Stomach (tissue), 9 donors: ENCODE results near the gene UNC79. TPM values are rescaled to one million over a fixed set of nuclear protein-coding genes. Genes with fewer than 3 reads are reported as not detected.
"Not testable (repeated sequence)": the region's sequence is repeated elsewhere in the genome, so short reads cannot be mapped to it uniquely, and the experiment has no call there.

Experiments
- DNase-seq, 2 donors: peaks; one replicate each; pipeline versions ENCODE4 v3.0.0 to v3.0.0-alpha.2; 2013 to 2019
- H3K27ac ChIP-seq, 5 donors: fragments of 200-600 bp in 4 of 5; sonication (generic) in 4 of 5; one replicate each; pipeline ENCODE4 v1.5.1; 2013 to 2019; ENCODE audit warnings: mild to moderate bottlenecking in 1 of 5, moderate library complexity in 1 of 5
- H3K27me3 ChIP-seq, 3 donors: fragments of 200-600 bp; sonication (generic); one replicate each; pipeline ENCODE4 v1.5.1; 2017 to 2019; ENCODE audit warnings: mixed run types in 1 of 3
- H3K36me3 ChIP-seq, 4 donors: fragments of 200-600 bp; sonication (generic); 1 replicate in 3 of 4; 2 replicates in 1 of 4; pipeline ENCODE4 v1.5.1; 2016 to 2019
- H3K4me1 ChIP-seq, 4 donors: fragments of 200-600 bp; sonication (generic); one replicate each; pipeline ENCODE4 v1.5.1; 2016 to 2019
- H3K4me3 ChIP-seq, 4 donors: fragments of 200-600 bp; sonication (generic) in 3 of 4; one replicate each; pipeline ENCODE4 v1.5.1; 2016 to 2019; ENCODE audit warnings: mild to moderate bottlenecking in 1 of 4
- H3K9me3 ChIP-seq, 4 donors: fragments of 200-600 bp; sonication (generic); one replicate each; pipeline ENCODE4 v1.5.1; 2016 to 2019
- CTCF ChIP-seq, 7 experiments: fragments of 450-650 bp in 4 of 7; fragments of 200-600 bp in 3 of 7; sonication (generic) in 3 of 7; IDR thresholded peaks; one replicate each; pipeline ENCODE4 v1.5.1; 2016 to 2019; ENCODE audit warnings: antibody characterized with exemption in 7 of 7, control low read depth in 2 of 7, mild to moderate bottlenecking in 1 of 7
- EP300 ChIP-seq: sonication (generic); formaldehyde crosslinking; IDR thresholded peaks from one replicate; pipeline ENCODE4 v1.6.1; 2017; ENCODE audit warnings: antibody characterized with exemption
- POLR2A ChIP-seq, 4 donors: fragments of 450-650 bp; IDR thresholded peaks; one replicate each; pipeline ENCODE4 v1.6.1; 2016; ENCODE audit warnings: antibody characterized with exemption in 4 of 4, control low read depth in 2 of 4, mild to moderate bottlenecking in 1 of 4, moderate library complexity in 1 of 4
- POLR2AphosphoS5 ChIP-seq, 3 donors: sonication (generic); formaldehyde crosslinking; IDR thresholded peaks; one replicate each; pipeline ENCODE4 v1.6.1; 2016; ENCODE audit warnings: antibody characterized with exemption in 3 of 3
- WGBS, 5 donors: extraction: QIAGEN DNeasy Blood & Tissue Kit in 3 of 5; methylation state at CpG; one replicate each; pipeline versions ENCODE4 v1.1.5 to v1.1.7; 2013 to 2018; 5-methylcytosine and 5-hydroxymethylcytosine counted together
- intact Hi-C: fragments of 100-400 bp; cut with DNase I; formaldehyde crosslinking; loops from one replicate; pipeline ENCODE4 v1.15.1; 2023; ENCODE audit warnings: low total_unique reads
- polyA plus RNA-seq, 3 donors: library from polyadenylated mRNA; stranded (reverse); fragments of 200-250 nt; gene quantifications; one replicate each; pipeline ENCODE4 v1.2.3, GENCODE V29; 2013
- total RNA-seq, 5 donors: library from RNA; depleted of rRNA; stranded (reverse); fragments of >200 nt; gene quantifications; one replicate each; pipeline versions ENCODE4 v1.1.0 to v1.2.3, GENCODE V29; 2014 to 2016
- donor health status: healthy with polysubstance abuse.
- donor health status: Bipolar disorder and iron deficiency.
- donor health status: healthy.

UNC79 gene
- total and polyA plus RNA-seq, 8 donors, result under 0.01 to 1.9 (median 0.35) TPM; not detected in 2

- H3K27me3 ChIP-seq, result no peaks in the 10 kb centered on the region
- no peaks in the 10 kb centered on the region for H3K36me3 ChIP-seq
- H3K27ac ChIP-seq, result no peak overlapping the region
- TF ChIP-seq EP300, result no peak
- no peak for TF ChIP-seq POLR2A (IDR thresholded peaks at IDR 0.05)
- no peak for TF ChIP-seq POLR2AphosphoS5 (IDR thresholded peaks at IDR 0.05)
- no peak for TF ChIP-seq CTCF (IDR thresholded peaks at IDR 0.05)
- no peaks in the 10 kb centered on the region for H3K9me3 ChIP-seq
- intact Hi-C loops, result no loop called here
- DNase-seq, result no peak
- no peak overlapping the region for H3K4me3 ChIP-seq
- H3K4me1 ChIP-seq, result no peaks in the 10 kb centered on the region
- 73 to 83% (median 79%) methylated on average over 6 of the region's 6 CpGs for WGBS, 5 donors
Observed at GRCh38 chr14:93475471-93475870, 44.7 kb downstream of the UNC79 start.

GRCh38 chr14:93476305-93476704 lies 45.6 kb downstream of the UNC79 start:
- H3K4me1 ChIP-seq, result no peaks in the 10 kb centered on the region
- no peaks in the 10 kb centered on the region for H3K36me3 ChIP-seq
- no peaks in the 10 kb centered on the region for H3K27me3 ChIP-seq
- intact Hi-C loops, result no loop called here
- WGBS, 5 donors, result 85 to 90% (median 88%) methylated on average over 3 of the region's 3 CpGs
- no peak for DNase-seq
- TF ChIP-seq POLR2AphosphoS5 (IDR thresholded peaks at IDR 0.05) (no peak), EP300 (no peak), POLR2A (IDR thresholded peaks at IDR 0.05) (no peak), CTCF (IDR thresholded peaks at IDR 0.05) (no peak)
- H3K4me3 ChIP-seq, result no peak overlapping the region
- H3K9me3 ChIP-seq, result no peaks in the 10 kb centered on the region
- H3K27ac ChIP-seq, result no peak overlapping the region

- intact Hi-C loops, DNase-seq: not testable (repeated sequence)
- 46 to 67% (median 61%) methylated on average over 2 of the region's 2 CpGs for WGBS, 5 donors
Observed at GRCh38 chr14:93479074-93479473, 48.3 kb downstream of the UNC79 start.

GRCh38 chr14:93480867-93481266 lies 50.1 kb downstream of the UNC79 start:
- H3K36me3 ChIP-seq, result no peaks in the 10 kb centered on the region
- intact Hi-C loops, result no loop called here
- no peak overlapping the region for H3K27ac ChIP-seq
- no peaks in the 10 kb centered on the region for H3K4me1 ChIP-seq
- TF ChIP-seq POLR2A (IDR thresholded peaks at IDR 0.05) (no peak), CTCF (IDR thresholded peaks at IDR 0.05) (no peak), EP300 (no peak), POLR2AphosphoS5 (IDR thresholded peaks at IDR 0.05) (no peak)
- H3K9me3 ChIP-seq, result no peaks in the 10 kb centered on the region
- H3K27me3 ChIP-seq, result no peaks in the 10 kb centered on the region
- H3K4me3 ChIP-seq, result no peak overlapping the region
- no peak for DNase-seq

More at GRCh38 chr14:93479074-93479473, 48.3 kb downstream of the UNC79 start:
- H3K36me3 ChIP-seq, H3K4me3 ChIP-seq, H3K4me1 ChIP-seq, H3K27ac ChIP-seq, H3K27me3 ChIP-seq, H3K9me3 ChIP-seq: not testable (repeated sequence)

- Histone ChIP-seq H3K4me3 (no peak overlapping the region), H3K36me3 (no peaks in the 10 kb centered on the region), H3K9me3 (no peaks in the 10 kb centered on the region), H3K27me3 (no peaks in the 10 kb centered on the region), H3K27ac (no peak overlapping the region), H3K4me1 (no peaks in the 10 kb centered on the region)
- intact Hi-C loops, result no loop called here
- WGBS, 5 donors, result 62 to 75% (median 68%) methylated on average over 2 of the region's 2 CpGs
- no peak for TF ChIP-seq CTCF (IDR thresholded peaks at IDR 0.05)
- TF ChIP-seq POLR2A (IDR thresholded peaks at IDR 0.05), result no peak
- no peak for TF ChIP-seq EP300
- TF ChIP-seq POLR2AphosphoS5 (IDR thresholded peaks at IDR 0.05), result no peak
- no peak for DNase-seq
Observed at GRCh38 chr14:93481758-93482157, 51.0 kb downstream of the UNC79 start.
